SH-SY5Y (cell line): ENCODE results near the gene RNLS.

ENCODE experiments used
- GATA2 ChIP-seq: IDR thresholded peaks from 2 replicates; pipeline ENCODE4 v1.6.1; 2011; ENCODE audit warnings: mild to moderate bottlenecking, low read depth, low read length
- GATA3 ChIP-seq: IDR thresholded peaks from 2 replicates; pipeline ENCODE4 v1.6.1; 2011; ENCODE audit warnings: low read depth, mild to moderate bottlenecking, low read length, moderate library complexity

GRCh38 chr10:88404133-88404532 lies 179.0 kb downstream of the RNLS start:
- TF ChIP-seq GATA2 (no peak), GATA3 (no peak)
